ENCODE results near the gene GMDS.

Gene GMDS

DNA sequence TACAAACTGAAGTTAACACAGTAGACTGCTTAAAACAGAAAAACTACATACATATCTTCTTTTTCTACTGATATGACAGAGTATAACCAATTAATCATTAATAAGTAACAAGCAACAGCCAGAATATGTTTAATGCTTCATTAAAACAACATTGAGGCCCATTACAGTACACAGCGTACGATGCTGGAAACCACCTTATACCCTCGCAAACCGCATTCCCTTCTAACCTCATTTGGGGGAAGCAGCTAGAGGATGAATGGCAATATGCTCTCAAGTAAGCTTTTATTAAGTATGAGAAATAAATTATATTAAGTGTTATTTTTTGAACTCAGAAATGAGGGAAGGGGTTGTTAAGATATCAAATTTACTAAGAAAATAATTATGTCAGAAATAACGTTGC is 142.4 kb downstream of the GMDS start:
- Histone ChIP-seq H3K9me3 (ENCODE audit: control insufficient read depth in 2 of 2, low read length in 2 of 2) (no peaks in the 10 kb centered on the region), H3K27ac (ENCODE audit: low read length) (no peak overlapping the region), H3K36me3 (ENCODE audit: control insufficient read depth in 2 of 2, insufficient read depth in 2 of 2, low read length in 2 of 2) (no peaks in the 10 kb centered on the region), H3K4me3 (ENCODE audit: low read length in 2 of 2) (no peak overlapping the region), H3K27me3 (ENCODE audit: control insufficient read depth in 1 of 2, insufficient read depth in 2 of 2, low read length in 2 of 2) (no peaks in the 10 kb centered on the region), H3K4me1 (ENCODE audit: control insufficient read depth, insufficient read depth, low read length) (no peaks in the 10 kb centered on the region), H3K9ac (ENCODE audit: low read length in 2 of 2) (no peak overlapping the region)

DNA sequence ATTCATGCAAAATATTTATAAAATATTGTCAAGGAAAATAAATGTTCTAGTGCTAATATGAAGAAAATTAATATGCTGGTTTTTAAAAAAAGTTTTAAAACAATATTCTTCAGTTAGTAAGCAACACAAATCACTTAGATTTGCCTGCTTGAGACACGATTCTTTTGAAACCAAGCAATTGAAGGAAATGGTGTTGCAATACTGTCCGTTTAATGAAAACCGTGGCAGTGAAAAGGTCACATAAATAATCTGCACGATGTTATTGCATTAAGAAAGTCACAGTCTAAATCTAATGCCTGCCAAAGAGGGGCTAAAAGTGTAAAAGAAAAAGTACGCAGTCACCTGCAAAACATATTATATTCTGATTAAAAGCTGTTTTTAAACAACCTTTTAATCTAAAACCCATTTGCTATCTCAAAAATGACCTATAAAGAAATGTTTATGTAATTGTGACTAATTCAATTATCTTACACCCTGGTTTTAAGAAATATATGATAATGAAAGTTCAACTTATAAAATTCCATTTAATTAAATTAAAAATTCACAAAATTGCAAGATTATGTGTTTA is 143.0 kb downstream of the GMDS start:
- Histone ChIP-seq H3K4me1 (ENCODE audit: control insufficient read depth, insufficient read depth, low read length) (no peaks in the 10 kb centered on the region), H3K27ac (ENCODE audit: low read length) (no peak overlapping the region), H3K36me3 (ENCODE audit: control insufficient read depth in 2 of 2, insufficient read depth in 2 of 2, low read length in 2 of 2) (no peaks in the 10 kb centered on the region), H3K9me3 (ENCODE audit: control insufficient read depth in 2 of 2, low read length in 2 of 2) (no peaks in the 10 kb centered on the region), H3K9ac (ENCODE audit: low read length in 2 of 2) (no peak overlapping the region), H3K27me3 (ENCODE audit: control insufficient read depth in 1 of 2, insufficient read depth in 2 of 2, low read length in 2 of 2) (no peaks in the 10 kb centered on the region), H3K4me3 (ENCODE audit: low read length in 2 of 2) (no peak overlapping the region)

GRCh38 chr6:2101213-2101612 is 144.2 kb downstream of the GMDS start:
- Histone ChIP-seq H3K27me3 (ENCODE audit: control insufficient read depth in 1 of 2, insufficient read depth in 2 of 2, low read length in 2 of 2) (no peaks in the 10 kb centered on the region), H3K27ac (ENCODE audit: low read length) (no peak overlapping the region), H3K9ac (ENCODE audit: low read length in 2 of 2) (no peak overlapping the region), H3K36me3 (ENCODE audit: control insufficient read depth in 2 of 2, insufficient read depth in 2 of 2, low read length in 2 of 2) (no peaks in the 10 kb centered on the region), H3K9me3 (ENCODE audit: control insufficient read depth in 2 of 2, low read length in 2 of 2) (no peaks in the 10 kb centered on the region), H3K4me3 (ENCODE audit: low read length in 2 of 2) (no peak overlapping the region), H3K4me1 (ENCODE audit: control insufficient read depth, insufficient read depth, low read length) (no peaks in the 10 kb centered on the region)

DNA sequence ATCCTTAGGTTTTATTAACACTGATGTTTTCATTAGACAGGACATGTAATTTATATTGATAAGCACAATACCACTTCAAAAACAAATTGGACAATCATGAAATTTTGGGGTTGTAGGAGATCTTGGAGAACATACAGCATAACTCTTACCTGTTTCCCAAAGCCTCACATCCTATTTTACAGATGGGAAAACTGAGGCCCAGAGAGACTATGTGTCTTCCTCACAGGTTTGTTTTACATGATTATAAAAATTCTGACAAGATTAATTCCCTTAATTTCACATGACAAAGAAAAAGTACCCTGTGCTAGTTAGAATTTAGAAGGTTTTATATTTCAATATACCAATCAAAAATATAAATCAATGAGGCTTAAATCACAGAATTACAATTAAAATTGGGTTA is 145.5 kb downstream of the GMDS start:
- Histone ChIP-seq H3K36me3 (ENCODE audit: control insufficient read depth in 2 of 2, insufficient read depth in 2 of 2, low read length in 2 of 2) (no peaks in the 10 kb centered on the region), H3K9ac (ENCODE audit: low read length in 2 of 2) (no peak overlapping the region), H3K9me3 (ENCODE audit: control insufficient read depth in 2 of 2, low read length in 2 of 2) (no peaks in the 10 kb centered on the region), H3K4me1 (ENCODE audit: control insufficient read depth, insufficient read depth, low read length) (no peaks in the 10 kb centered on the region), H3K27ac (ENCODE audit: low read length) (no peak overlapping the region), H3K27me3 (ENCODE audit: control insufficient read depth in 1 of 2, insufficient read depth in 2 of 2, low read length in 2 of 2) (no peaks in the 10 kb centered on the region), H3K4me3 (ENCODE audit: low read length in 2 of 2) (no peak overlapping the region)

GRCh38 chr6:2097464-2097863 is 147.9 kb downstream of the GMDS start:
- Histone ChIP-seq H3K4me3 (ENCODE audit: low read length in 2 of 2) (no peak overlapping the region), H3K27ac (ENCODE audit: low read length) (no peak overlapping the region), H3K4me1 (ENCODE audit: control insufficient read depth, insufficient read depth, low read length) (no peaks in the 10 kb centered on the region)

DNA sequence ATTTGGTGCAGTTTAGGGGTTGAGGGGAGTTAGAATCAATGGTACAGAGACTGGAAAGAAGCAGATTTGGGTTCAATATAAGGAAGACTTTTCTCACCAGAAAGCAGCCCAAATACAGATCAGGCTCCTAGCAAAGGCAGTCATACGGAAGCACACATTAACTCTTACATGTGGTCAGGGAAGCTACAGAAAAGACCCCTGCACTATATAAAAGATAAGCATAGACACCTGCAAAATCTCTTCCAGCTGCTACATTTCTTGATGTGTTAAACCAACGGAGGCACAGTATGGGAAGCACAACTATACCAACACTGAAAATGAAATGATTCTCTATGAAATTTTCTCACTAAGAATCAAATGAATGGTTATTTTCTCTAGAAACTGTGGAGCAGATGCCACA is 150.8 kb downstream of the GMDS start:
- Histone ChIP-seq H3K27ac (ENCODE audit: low read length) (no peak overlapping the region), H3K36me3 (ENCODE audit: control insufficient read depth in 2 of 2, insufficient read depth in 2 of 2, low read length in 2 of 2) (no peaks in the 10 kb centered on the region), H3K9me3 (ENCODE audit: control insufficient read depth in 2 of 2, low read length in 2 of 2) (no peaks in the 10 kb centered on the region), H3K4me1 (ENCODE audit: control insufficient read depth, insufficient read depth, low read length) (no peaks in the 10 kb centered on the region), H3K4me3 (ENCODE audit: low read length in 2 of 2) (no peak overlapping the region), H3K9ac (ENCODE audit: low read length in 2 of 2) (no peak overlapping the region), H3K27me3 (ENCODE audit: control insufficient read depth in 1 of 2, insufficient read depth in 2 of 2, low read length in 2 of 2) (no peaks in the 10 kb centered on the region)

More at GRCh38 chr6:2097464-2097863, 147.9 kb downstream of the GMDS start:
- no peaks in the 10 kb centered on the region for H3K27me3 ChIP-seq (ENCODE audit: control insufficient read depth in 1 of 2, insufficient read depth in 2 of 2, low read length in 2 of 2)
- H3K36me3 ChIP-seq (ENCODE audit: control insufficient read depth in 2 of 2, insufficient read depth in 2 of 2, low read length in 2 of 2), result no peaks in the 10 kb centered on the region
- no peaks in the 10 kb centered on the region for H3K9me3 ChIP-seq (ENCODE audit: control insufficient read depth in 2 of 2, low read length in 2 of 2)
- H3K9ac ChIP-seq (ENCODE audit: low read length in 2 of 2), result no peak overlapping the region

GRCh38 chr6:2086326-2086965 is 159.0 kb downstream of the GMDS start:
- no peak overlapping the region for H3K4me3 ChIP-seq (ENCODE audit: low read length in 2 of 2)
- no peak overlapping the region for H3K27ac ChIP-seq (ENCODE audit: low read length)
- no peaks in the 10 kb centered on the region for H3K27me3 ChIP-seq (ENCODE audit: control insufficient read depth in 1 of 2, insufficient read depth in 2 of 2, low read length in 2 of 2)
- no peaks in the 10 kb centered on the region for H3K4me1 ChIP-seq (ENCODE audit: control insufficient read depth, insufficient read depth, low read length)
- H3K9ac ChIP-seq (ENCODE audit: low read length in 2 of 2), result no peak overlapping the region
- H3K9me3 ChIP-seq (ENCODE audit: control insufficient read depth in 2 of 2, low read length in 2 of 2), result no peaks in the 10 kb centered on the region
- H3K36me3 ChIP-seq (ENCODE audit: control insufficient read depth in 2 of 2, insufficient read depth in 2 of 2, low read length in 2 of 2), result no peaks in the 10 kb centered on the region

- Histone ChIP-seq H3K4me1 (ENCODE audit: control insufficient read depth, insufficient read depth, low read length) (no peaks in the 10 kb centered on the region), H3K36me3 (ENCODE audit: control insufficient read depth in 2 of 2, insufficient read depth in 2 of 2, low read length in 2 of 2) (no peaks in the 10 kb centered on the region), H3K27me3 (ENCODE audit: control insufficient read depth in 1 of 2, insufficient read depth in 2 of 2, low read length in 2 of 2) (no peaks in the 10 kb centered on the region), H3K27ac (ENCODE audit: low read length) (no peak overlapping the region), H3K9me3 (ENCODE audit: control insufficient read depth in 2 of 2, low read length in 2 of 2) (no peaks in the 10 kb centered on the region), H3K4me3 (ENCODE audit: low read length in 2 of 2) (no peak overlapping the region), H3K9ac (ENCODE audit: low read length in 2 of 2) (no peak overlapping the region)
These were observed 159.7 kb downstream of the GMDS start for GRCh38 chr6:2085657-2086056.

GRCh38 chr6:2081155-2082138 is 164.0 kb downstream of the GMDS start:
- Histone ChIP-seq H3K27ac (ENCODE audit: low read length) (no peak overlapping the region), H3K27me3 (ENCODE audit: control insufficient read depth in 1 of 2, insufficient read depth in 2 of 2, low read length in 2 of 2) (no peaks in the 10 kb centered on the region), H3K9me3 (ENCODE audit: control insufficient read depth in 2 of 2, low read length in 2 of 2) (no peaks in the 10 kb centered on the region), H3K4me3 (ENCODE audit: low read length in 2 of 2) (no peak overlapping the region), H3K9ac (ENCODE audit: low read length in 2 of 2) (no peak overlapping the region), H3K36me3 (ENCODE audit: control insufficient read depth in 2 of 2, insufficient read depth in 2 of 2, low read length in 2 of 2) (no peaks in the 10 kb centered on the region), H3K4me1 (ENCODE audit: control insufficient read depth, insufficient read depth, low read length) (no peaks in the 10 kb centered on the region)

DNA sequence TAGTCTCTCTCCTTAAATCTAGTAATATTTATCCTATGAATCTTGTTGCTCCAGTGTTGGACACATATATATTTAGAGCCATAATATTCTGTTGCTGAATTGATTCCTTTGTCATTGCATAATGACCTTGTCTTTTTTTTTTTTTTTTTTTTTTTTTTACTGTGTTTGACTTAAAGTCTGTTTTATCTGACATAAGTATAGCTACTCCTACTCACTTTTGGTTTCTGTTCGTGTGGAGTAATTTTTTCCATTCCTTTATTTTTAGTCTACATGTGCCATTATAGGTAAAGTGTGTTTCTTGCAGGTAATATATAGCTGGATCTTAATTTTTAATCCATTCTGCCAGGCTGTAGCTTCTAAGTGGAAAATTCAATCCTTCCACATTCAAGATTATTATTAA is 166.5 kb downstream of the GMDS start:
- Histone ChIP-seq H3K27ac (ENCODE audit: low read length) (no peak overlapping the region), H3K9ac (ENCODE audit: low read length in 2 of 2) (no peak overlapping the region), H3K9me3 (ENCODE audit: control insufficient read depth in 2 of 2, low read length in 2 of 2) (no peaks in the 10 kb centered on the region), H3K4me1 (ENCODE audit: control insufficient read depth, insufficient read depth, low read length) (no peaks in the 10 kb centered on the region), H3K27me3 (ENCODE audit: control insufficient read depth in 1 of 2, insufficient read depth in 2 of 2, low read length in 2 of 2) (no peaks in the 10 kb centered on the region), H3K36me3 (ENCODE audit: control insufficient read depth in 2 of 2, insufficient read depth in 2 of 2, low read length in 2 of 2) (no peaks in the 10 kb centered on the region), H3K4me3 (ENCODE audit: low read length in 2 of 2) (no peak overlapping the region)
